HepG2 (cell line): ENCODE data around the gene EPHX1. TPM values are rescaled to one million over a fixed set of nuclear protein-coding genes. Genes with fewer than 3 reads are reported as not detected.

Experiments used
- ATAC-seq: fragments of 200-7000 bp; cut with Tn5 transposase; 3 replicates; pipeline ENCODE4 v1.9.1; 2020; ENCODE audit warnings: mild to moderate bottlenecking, moderate library complexity
- BruUV-seq: library from RNA; stranded (reverse); fragments of 400-500 nt; replicated peaks from 2 replicates; lab custom pipeline; 2021; lab: Mats Ljungman, UMichigan
- CTCF ChIA-PET: fragments of 300-600 bp; formaldehyde crosslinking; extraction: SDS; loops from one replicate; lab custom pipeline; 2021; ENCODE audit warnings: low total read pairs, inconsistent platforms, low intra/inter-chr PET ratio; lab: Yijun Ruan, JAX
- POLR2A ChIA-PET: fragments of 350-600 bp; sonication (Branson Sonifier 250); formaldehyde crosslinking; loops from one replicate; lab custom pipeline; 2020; ENCODE audit warnings: antibody characterized with exemption, inconsistent platforms; lab: Yijun Ruan, JAX
- DNase-seq: peaks from one replicate; pipeline ENCODE4 v3.0.0-alpha.2; 2015; ENCODE audit warnings: low spot score
- FAIRE-seq: peaks from 3 replicates; lab custom pipeline; 2011; peaks lifted over from hg19 to GRCh38; lab: Jason Lieb, UNC
- H2AFZ ChIP-seq: one replicate; pipeline ENCODE4 v1.6.1; 2011; ENCODE audit warnings: low read length, inconsistent platforms
- H3K27ac ChIP-seq: fragments of 300-600 bp; 3 replicates; pipeline ENCODE4 v1.8.0; 2011; ENCODE audit warnings: mixed run types, mild to moderate bottlenecking, mixed read lengths, low read length, inconsistent platforms; ENCODE audit not compliant: insufficient read depth; ENCODE audit errors: extremely low read length
- H3K27me3 ChIP-seq, 2 experiments: fragments of 200-600 bp in 1 of 2; 2 replicates in 1 of 2; 3 replicates in 1 of 2; pipeline versions ENCODE4 v1.6.0 to v1.8.0; 2011; ENCODE audit warnings: low read length in 2 of 2, mild to moderate bottlenecking in 2 of 2, moderate library complexity in 2 of 2, inconsistent platforms in 1 of 2; ENCODE audit not compliant: insufficient read depth in 2 of 2, control insufficient read depth in 1 of 2
- H3K36me3 ChIP-seq, 2 experiments: fragments of 200-600 bp in 1 of 2; replicated peaks in 1 of 2; 2 replicates in 1 of 2; 3 replicates in 1 of 2; pipeline versions ENCODE4 v1.5.1 to v1.8.0; 2011; ENCODE audit warnings: low read length in 2 of 2, inconsistent platforms in 1 of 2; ENCODE audit not compliant: insufficient read depth in 2 of 2, control insufficient read depth in 1 of 2
- H3K4me1 ChIP-seq: 2 replicates; pipeline ENCODE4 v1.5.1; 2012; ENCODE audit warnings: low read length, inconsistent platforms; ENCODE audit not compliant: insufficient read depth
- H3K4me2 ChIP-seq: 2 replicates; pipeline ENCODE4 v1.6.0; 2011; ENCODE audit warnings: low read depth, low read length, inconsistent platforms
- H3K4me3 ChIP-seq, 3 experiments: fragments of 200-600 bp in 1 of 3; sonication (generic), shearing (Covaris generic) in 1 of 3; replicated peaks in 1 of 3; 2 replicates each; pipeline ENCODE4 v1.5.1; 2011 to 2016; ENCODE audit warnings: low read length in 3 of 3, inconsistent platforms in 2 of 3, low read depth in 2 of 3, mild to moderate bottlenecking in 2 of 3, control low read depth in 1 of 3, mixed read lengths in 1 of 3; ENCODE audit not compliant: insufficient read depth in 1 of 3
- H3K79me2 ChIP-seq: one replicate; pipeline ENCODE4 v1.6.1; 2011; ENCODE audit warnings: low read length, inconsistent platforms; ENCODE audit not compliant: insufficient read depth
- H3K9ac ChIP-seq: 2 replicates; pipeline ENCODE4 v1.6.0; 2011; ENCODE audit warnings: mild to moderate bottlenecking, low read depth, low read length, inconsistent platforms; ENCODE audit not compliant: insufficient read depth
- H3K9me3 ChIP-seq: 2 replicates; pipeline ENCODE4 v1.5.1; 2012; ENCODE audit warnings: mild to moderate bottlenecking, low read length
- H4K20me1 ChIP-seq: 2 replicates; pipeline ENCODE4 v1.6.0; 2011; ENCODE audit warnings: inconsistent platforms, mild to moderate bottlenecking, low read length, moderate library complexity; ENCODE audit not compliant: insufficient read depth
- ARID5B ChIP-seq: IDR thresholded peaks from 2 replicates; pipeline ENCODE4 v1.4.0; 2020; ENCODE audit warnings: mild to moderate bottlenecking, missing genetic modification reagents
- ASH2L ChIP-seq: fragments of 300-600, 200-600 bp; sonication (generic); IDR thresholded peaks from 2 replicates; pipeline ENCODE4 v1.7.0; 2017; ENCODE audit warnings: low read depth, mild to moderate bottlenecking, moderate library complexity, mixed read lengths, low read length; ENCODE audit not compliant: insufficient read length
- CHD4 ChIP-seq: fragments of 200-600 bp; sonication (generic); IDR thresholded peaks from 2 replicates; pipeline ENCODE4 v1.7.0; 2017; ENCODE audit warnings: mild to moderate bottlenecking, low read length, borderline replicate concordance
- KIAA2018 ChIP-seq: sonication (generic); formaldehyde crosslinking; IDR thresholded peaks from 2 replicates; pipeline ENCODE4 v1.5.0; 2020; ENCODE audit warnings: mild to moderate bottlenecking, missing genetic modification reagents, borderline replicate concordance
- SNAI1 ChIP-seq: sonication (generic); formaldehyde crosslinking; IDR thresholded peaks from 2 replicates; pipeline ENCODE4 v1.5.0; 2020; ENCODE audit warnings: mild to moderate bottlenecking, missing genetic modification reagents, borderline replicate concordance
- SNAPC2 ChIP-seq: sonication (generic); formaldehyde crosslinking; IDR thresholded peaks from 2 replicates; pipeline ENCODE4 v1.8.1; 2022; ENCODE audit warnings: mild to moderate bottlenecking, missing genetic modification reagents
- TARDBP ChIP-seq: sonication (generic); formaldehyde crosslinking; IDR thresholded peaks from 2 replicates; pipeline ENCODE4 v1.8.0; 2022; ENCODE audit warnings: mild to moderate bottlenecking, missing genetic modification reagents
- XBP1 ChIP-seq: sonication (generic); formaldehyde crosslinking; IDR thresholded peaks from 2 replicates; pipeline ENCODE4 v1.5.0; 2020; ENCODE audit warnings: missing genetic modification reagents
- ZC3H13 ChIP-seq: sonication (generic); formaldehyde crosslinking; IDR thresholded peaks from 2 replicates; pipeline ENCODE4 v1.8.1; 2023; ENCODE audit warnings: mild to moderate bottlenecking, missing genetic modification reagents, moderate library complexity
- ZNF710 ChIP-seq: sonication (generic); formaldehyde crosslinking; IDR thresholded peaks from 2 replicates; pipeline ENCODE4 v1.5.0; 2020; ENCODE audit warnings: mild to moderate bottlenecking, missing genetic modification reagents, borderline replicate concordance
- WGBS: methylation state at CpG from one replicate; pipeline ENCODE4 v1.1.6; 2017; ENCODE audit warnings: low lambda C conversion rate; 5-methylcytosine and 5-hydroxymethylcytosine counted together
- in situ Hi-C: cut with HindIII; loops from 2 replicates; pipeline ENCODE4 v1.10.0; 2017; ENCODE audit warnings: low pct_unique_long_range_greater_than_20kb; ENCODE audit not compliant: extremely low pct_ligation_motif_present
- intact Hi-C: fragments of 100-400 bp; cut with micrococcal nuclease; formaldehyde crosslinking; loops from one replicate; pipeline ENCODE4 v1.10.0; 2022; ENCODE audit not compliant: unreplicated experiment
- polyA plus RNA-seq, 8 experiments: library from polyadenylated mRNA; depleted of rRNA in 3 of 8; stranded (reverse) in 7 of 8; unstranded in 1 of 8; fragments of >200 nt; fragmentation: Illumina TruSeq in 4 of 8; extraction: Trizol in 4 of 8; gene quantifications; 2 replicates each; pipeline versions ENCODE4 v1.2.1 to v1.2.3, GENCODE V29; 2011 to 2016; ENCODE audit warnings: low read depth in 4 of 8, missing spikeins in 1 of 8, mixed read lengths in 1 of 8; ENCODE audit not compliant: insufficient read depth in 1 of 8
- total RNA-seq, 5 experiments: library from RNA; depleted of rRNA; stranded (reverse); fragments of >200 nt; fragmentation: Illumina TruSeq; extraction: Trizol; gene quantifications; 2 replicates each; pipeline ENCODE4 v1.2.3, GENCODE V29; 2016; ENCODE audit warnings: low read depth in 1 of 5

EPHX1 gene
- total and polyA plus RNA-seq, 2 of the 13 experiments (the other 11 are each of a cell fraction or from before 2014, with no cell fraction given): 27.7 to 36.5 TPM

GRCh38 chr1:225762002-225762441 is 47.9 kb upstream of the EPHX1 start:
- peak overlapping the region; percentile 61 for H3K4me2 ChIP-seq
- ATAC-seq (no peak), DNase-seq (no peak), FAIRE-seq (no peak)
- H3K4me1 ChIP-seq: peaks cover 55% of the 10 kb centered on the region
- H3K9ac ChIP-seq: peak overlapping the region; percentile 56
- H3K79me2 ChIP-seq: no peaks in the 10 kb centered on the region
- ChIA-PET POLR2A (interaction anchor here (0.6 to 1.6 kb wide), 5 partner anchors 10 to 171 kb away, joined by 3 to 7 read pairs (median 4); partner anchors contain the start of gene SRP9), CTCF (no interaction called here)
- peak overlapping the region; percentile 99 for H2AFZ ChIP-seq
- H3K27me3 ChIP-seq: no peaks in the 10 kb centered on the region
- WGBS: 68% methylated on average over 5 of the region's 5 CpGs
- in situ Hi-C loops (no loop called here), intact Hi-C loops (no loop called here)
- no peaks in the 10 kb centered on the region for H3K36me3 ChIP-seq
- H4K20me1 ChIP-seq: no peaks in the 10 kb centered on the region
- H3K27ac ChIP-seq: peak overlapping the region; percentile 70
- H3K4me3 ChIP-seq: peak overlapping the region in 2 of 3 experiments; percentile 3 to 11; a peak in 1 of 6 replicates
- H3K9me3 ChIP-seq: no peaks in the 10 kb centered on the region
- BruUV-seq: no TSS peak
- no peak for TF ChIP-seq ASH2L
- no peak for TF ChIP-seq KIAA2018
- no peak for TF ChIP-seq ARID5B (CRISPR knock-in tag)
- no peak for TF ChIP-seq CHD4
- no peak for TF ChIP-seq ZC3H13 (CRISPR knock-in tag)
- TF ChIP-seq SNAPC2: no peak
- no peak for TF ChIP-seq TARDBP (CRISPR knock-in tag)
- TF ChIP-seq ZNF710 (CRISPR knock-in tag): no peak
- no peak for TF ChIP-seq XBP1
- no peak for TF ChIP-seq SNAI1 (CRISPR knock-in tag)
